ENCODE data around the gene POU3F1.

DNA sequence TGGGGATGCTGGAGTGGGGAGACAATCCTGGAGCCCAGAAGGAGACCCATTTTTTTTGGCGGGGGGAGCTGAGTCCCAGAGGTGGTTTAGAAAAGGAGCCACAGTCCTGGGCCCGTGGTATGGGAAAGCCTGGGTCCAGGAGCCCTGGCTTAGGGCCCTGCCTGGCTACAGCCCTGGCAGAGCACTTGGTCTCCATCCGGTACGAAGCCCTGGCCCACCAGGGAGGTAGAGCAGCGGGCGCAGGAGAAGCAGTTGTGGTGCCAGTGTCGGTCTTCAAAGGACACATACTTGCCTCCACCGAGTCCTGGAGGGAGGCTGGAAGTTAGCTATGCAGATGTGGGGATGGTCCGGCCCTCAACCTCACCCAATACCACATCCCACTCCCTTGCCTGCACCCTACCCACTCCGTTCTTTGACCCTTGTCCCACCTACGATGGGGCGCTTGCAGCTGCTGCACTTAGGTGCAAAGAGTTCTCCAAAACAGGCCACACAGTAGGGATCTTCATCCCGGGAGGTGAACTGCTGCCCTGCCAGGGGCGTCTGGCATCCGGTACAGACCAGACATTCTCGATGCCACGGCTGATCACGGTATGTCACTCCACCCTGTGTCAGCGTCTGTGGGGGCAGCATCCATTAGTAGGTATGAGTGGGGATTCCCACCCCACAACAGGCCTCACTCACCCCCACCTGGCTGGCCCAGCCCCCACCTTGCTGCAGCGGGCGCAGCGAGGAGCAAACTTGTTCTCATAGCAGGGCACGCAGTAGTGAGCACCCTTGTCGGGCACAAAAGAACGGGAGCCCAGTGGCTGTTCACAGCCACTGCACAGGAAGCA, 49.1 kb downstream of the POU3F1 start:
- TF ChIP-seq, protein P1, sequence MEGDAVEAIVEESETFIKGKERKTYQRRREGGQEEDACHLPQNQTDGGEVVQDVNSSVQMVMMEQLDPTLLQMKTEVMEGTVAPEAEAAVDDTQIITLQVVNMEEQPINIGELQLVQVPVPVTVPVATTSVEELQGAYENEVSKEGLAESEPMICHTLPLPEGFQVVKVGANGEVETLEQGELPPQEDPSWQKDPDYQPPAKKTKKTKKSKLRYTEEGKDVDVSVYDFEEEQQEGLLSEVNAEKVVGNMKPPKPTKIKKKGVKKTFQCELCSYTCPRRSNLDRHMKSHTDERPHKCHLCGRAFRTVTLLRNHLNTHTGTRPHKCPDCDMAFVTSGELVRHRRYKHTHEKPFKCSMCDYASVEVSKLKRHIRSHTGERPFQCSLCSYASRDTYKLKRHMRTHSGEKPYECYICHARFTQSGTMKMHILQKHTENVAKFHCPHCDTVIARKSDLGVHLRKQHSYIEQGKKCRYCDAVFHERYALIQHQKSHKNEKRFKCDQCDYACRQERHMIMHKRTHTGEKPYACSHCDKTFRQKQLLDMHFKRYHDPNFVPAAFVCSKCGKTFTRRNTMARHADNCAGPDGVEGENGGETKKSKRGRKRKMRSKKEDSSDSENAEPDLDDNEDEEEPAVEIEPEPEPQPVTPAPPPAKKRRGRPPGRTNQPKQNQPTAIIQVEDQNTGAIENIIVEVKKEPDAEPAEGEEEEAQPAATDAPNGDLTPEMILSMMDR (IDR thresholded peaks at IDR 0.05 in 8 of 11, conservative IDR thresholded peaks at IDR 0.05 in 3 of 11): no peak
- no peak for TF ChIP-seq POLR2A (IDR thresholded peaks at IDR 0.05)
- no peak for TF ChIP-seq POLR2AphosphoS5 (IDR thresholded peaks at IDR 0.05)

All from spleen (tissue), 7 donors.